Measurements from ENCODE around the gene SYT1.
A peak's percentile ranks its signal among the peaks of the same experiment; 100 is the strongest.

SYT1 gene

GRCh38 chr12:79063258-79063657 is 198.7 kb downstream of the SYT1 start:
- no peak for DNase-seq

DNA sequence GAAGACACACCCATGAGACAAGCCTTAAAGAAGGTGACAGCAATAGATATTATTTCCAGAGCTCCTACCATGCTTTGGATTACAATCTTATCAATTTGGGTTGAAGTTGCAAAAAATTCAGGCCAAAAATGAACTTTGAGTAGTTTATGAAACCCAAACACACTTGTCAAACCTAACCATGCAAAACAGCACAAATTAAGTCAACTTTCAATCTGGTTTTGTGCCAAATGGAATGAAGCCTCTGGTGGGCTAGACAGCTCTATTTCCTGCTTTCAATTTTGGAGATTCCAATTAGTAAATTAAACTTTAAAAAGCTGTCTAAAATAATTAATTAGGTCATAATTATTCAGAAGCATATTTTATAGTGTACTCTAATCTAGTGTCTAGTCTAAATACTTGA is 203.4 kb downstream of the SYT1 start:
- no peak for DNase-seq

- no peak for DNase-seq
Observed at GRCh38 chr12:79069009-79069408, 204.4 kb downstream of the SYT1 start.

DNA sequence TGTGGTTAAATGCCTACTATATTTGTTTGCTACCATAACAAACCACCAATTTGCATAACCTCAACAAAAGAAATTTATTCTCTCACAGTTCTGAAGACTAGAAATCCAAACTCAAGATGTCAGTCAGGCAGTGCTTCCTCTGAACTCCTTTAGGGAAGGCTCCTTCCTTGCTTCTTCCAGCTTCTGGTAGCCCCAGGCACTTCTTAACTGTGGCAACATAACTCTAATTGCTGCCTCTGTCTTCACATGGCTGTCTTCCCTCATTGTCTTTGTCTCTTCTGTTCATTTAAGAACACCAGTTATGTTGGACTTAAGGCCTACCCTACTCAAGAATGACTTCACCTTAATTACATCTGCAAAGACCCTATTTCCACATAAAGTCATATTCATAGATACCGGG is 206.9 kb downstream of the SYT1 start:
- no peak for DNase-seq

GRCh38 chr12:79073506-79073905 is 208.9 kb downstream of the SYT1 start:
- no peak for DNase-seq

DNA sequence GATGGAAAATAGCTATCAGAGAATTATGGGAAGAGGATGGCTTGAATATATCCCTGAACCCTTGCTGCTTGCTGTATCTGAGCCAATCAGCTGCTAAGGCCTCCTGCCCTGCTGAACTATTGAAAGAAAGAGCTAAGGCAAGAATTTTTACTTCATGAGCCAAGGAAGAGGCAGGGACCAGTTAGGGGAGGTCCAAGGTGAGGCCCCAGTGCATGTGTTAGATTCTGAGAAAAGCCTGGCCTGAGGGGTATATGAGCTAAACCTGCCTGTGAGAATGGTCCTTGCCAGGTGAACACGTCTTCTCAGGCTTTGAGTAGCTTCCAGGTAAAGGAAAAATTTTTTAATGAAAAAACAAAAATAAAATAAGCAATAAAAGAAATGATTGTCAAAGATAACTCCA is 218.0 kb downstream of the SYT1 start:
- DNase-seq: no peak

DNA sequence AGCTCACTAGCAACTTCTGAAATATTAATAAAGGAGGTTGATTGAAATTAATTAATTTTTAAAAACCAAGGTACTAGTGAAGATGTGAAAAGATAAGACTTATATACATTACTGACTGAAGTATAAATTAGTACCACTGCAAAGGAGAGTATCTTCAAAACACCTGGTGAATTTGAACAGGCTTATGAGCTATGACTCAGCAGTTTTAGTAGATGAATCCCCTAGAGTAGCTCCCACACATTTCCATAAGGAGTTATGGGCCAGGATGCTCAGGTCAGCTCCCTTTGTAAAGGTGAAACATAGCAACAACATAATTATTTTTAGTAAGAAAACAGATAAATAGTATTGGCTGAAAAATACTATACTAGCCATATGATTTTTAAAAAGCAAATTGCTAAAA is 218.6 kb downstream of the SYT1 start:
- DNase-seq: peak; percentile 67

DNA sequence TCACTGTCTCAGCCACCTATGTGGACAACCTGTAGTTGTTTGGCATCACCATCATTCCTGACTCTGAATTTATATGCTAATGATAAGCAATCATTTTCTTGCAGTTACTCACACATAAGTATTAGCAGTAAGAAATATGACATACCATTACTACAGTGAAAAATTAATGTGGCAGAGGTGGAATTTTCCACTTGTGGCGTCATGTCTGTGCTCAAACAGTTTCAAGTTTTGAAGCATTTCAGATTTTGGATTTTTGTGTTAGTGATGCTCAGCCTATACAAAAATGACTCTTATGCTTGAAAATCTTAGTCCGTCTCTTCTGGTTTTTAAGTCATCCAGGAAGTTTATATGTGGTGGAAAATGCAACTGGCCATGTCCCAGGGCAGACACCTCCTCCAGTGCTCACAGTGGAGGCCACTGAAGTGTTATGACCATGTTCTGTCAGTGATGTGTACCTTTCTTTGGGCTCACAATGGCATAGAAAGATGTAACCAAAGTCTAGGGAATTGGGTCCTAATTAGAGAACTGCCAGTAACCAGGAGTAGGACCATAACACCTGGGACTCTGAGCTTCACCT is 220.6 kb downstream of the SYT1 start:
- DNase-seq: no peak

GRCh38 chr12:79086541-79087296 is 222.1 kb downstream of the SYT1 start:
- DNase-seq: no peak

DNA sequence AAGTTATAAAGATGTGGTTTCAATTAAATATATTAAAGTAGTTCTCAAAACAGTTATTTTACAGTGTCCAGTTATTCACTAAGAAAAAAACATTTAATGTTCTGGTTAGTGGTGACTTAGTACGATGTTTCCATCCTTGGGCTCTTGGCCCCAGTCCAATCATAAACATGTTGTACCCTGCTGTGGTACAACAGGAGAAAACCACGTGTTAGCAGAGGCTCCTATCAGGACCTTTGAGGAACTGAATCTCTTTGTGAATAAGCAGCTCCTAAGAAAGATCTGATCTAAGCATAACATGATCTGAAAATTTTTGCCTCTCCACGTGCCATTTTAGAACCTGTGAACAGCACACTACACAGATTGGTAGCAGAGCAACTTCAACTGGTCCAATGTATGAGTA is 234.0 kb downstream of the SYT1 start:
- DNase-seq: no peak

DNA sequence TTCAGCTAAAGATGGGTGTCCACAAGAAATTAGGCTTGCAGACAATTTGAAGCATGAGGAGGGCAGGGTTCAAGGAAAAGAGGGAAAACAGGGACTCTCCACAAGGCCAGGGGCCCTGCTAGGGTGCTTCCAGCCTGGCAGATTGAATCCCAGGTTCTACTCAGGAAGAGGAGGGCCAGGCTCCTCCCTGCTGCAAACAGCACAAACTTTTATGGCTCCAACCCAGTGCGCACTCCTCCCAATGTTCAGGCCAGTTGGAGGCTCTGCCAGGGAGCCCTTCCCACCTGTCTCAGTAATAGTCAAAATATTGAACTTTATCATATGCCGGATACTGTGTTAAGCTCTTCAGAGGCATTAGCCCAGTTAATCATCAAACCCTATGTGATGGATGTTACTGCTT is 244.4 kb downstream of the SYT1 start:
- no peak for DNase-seq

- DNase-seq: no peak
Observed at GRCh38 chr12:79114896-79115295, 250.3 kb downstream of the SYT1 start.

DNA sequence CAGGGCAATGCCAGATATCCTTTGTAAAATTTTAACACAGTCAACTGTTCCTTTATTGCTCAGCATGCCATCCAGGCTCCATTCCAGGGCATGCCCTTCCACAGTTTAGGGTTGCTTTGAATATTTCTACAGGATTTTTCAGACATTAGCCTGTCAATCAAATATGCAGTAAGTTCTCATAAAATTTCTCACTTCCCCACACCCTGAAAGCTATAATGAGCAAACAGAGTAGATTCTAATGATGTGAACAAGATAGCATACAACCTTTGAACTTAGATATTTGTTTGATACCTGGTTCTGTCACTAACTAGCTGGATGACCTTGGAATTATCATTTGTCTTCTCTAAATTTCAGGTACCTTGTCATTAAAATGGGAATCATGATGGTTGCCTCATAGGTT is 251.2 kb downstream of the SYT1 start:
- no peak for DNase-seq

GRCh38 chr12:79119796-79120195 is 255.2 kb downstream of the SYT1 start:
- no peak for DNase-seq

- no peak for DNase-seq
Observed at GRCh38 chr12:79121486-79121885, 256.9 kb downstream of the SYT1 start.

- DNase-seq: no peak
Observed at GRCh38 chr12:79124385-79124784, 259.8 kb downstream of the SYT1 start.

GRCh38 chr12:79125358-79125757 is 260.8 kb downstream of the SYT1 start:
- DNase-seq: no peak

DNA sequence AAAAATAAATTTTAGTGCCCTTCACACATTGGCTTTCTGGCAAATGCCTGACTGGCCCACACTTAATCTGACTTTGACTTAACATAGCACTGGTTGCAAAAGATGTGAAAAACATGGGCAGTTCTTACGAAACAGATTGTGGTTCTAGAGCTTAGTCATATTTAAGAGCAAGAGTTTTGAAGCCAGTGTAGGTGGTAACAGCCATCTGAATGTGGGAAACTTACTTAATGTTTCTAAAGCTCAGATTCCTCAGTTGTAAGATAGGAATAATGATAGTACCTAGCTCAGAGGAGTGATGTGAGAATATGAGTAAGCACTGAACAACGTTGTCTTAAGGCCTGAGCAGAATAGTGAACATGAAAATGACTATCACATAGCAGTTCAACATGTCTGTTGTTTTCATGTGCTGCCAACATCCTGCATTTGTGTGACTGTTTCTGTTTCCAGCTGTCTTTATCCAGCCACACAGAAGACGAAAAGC is 262.7 kb downstream of the SYT1 start:
- DNase-seq: no peak

GRCh38 chr12:79128956-79129355 is 264.4 kb downstream of the SYT1 start:
- DNase-seq: no peak

DNA sequence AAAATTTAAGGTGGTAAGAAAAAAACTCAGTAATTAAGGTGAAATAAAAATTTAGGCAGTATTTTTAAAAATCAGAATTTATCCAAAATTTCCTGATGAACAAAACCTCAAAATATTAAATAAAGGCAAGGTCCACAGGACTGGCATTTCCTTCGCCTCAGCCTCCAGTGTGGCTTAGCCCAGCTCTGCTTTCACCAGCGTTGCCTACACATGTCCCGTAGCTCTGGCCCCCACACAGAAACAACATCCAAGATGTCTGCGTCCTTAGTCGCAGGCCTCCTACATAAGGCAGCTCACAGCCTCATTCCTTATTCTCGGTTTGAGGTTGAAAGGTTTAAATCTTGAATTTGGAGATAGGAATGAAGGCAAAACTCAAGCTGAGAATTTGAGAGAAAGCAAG is 274.3 kb downstream of the SYT1 start:
- DNase-seq: no peak

GRCh38 chr12:79140711-79141110 is 276.1 kb downstream of the SYT1 start:
- DNase-seq: no peak

GRCh38 chr12:79141776-79142175 is 277.2 kb downstream of the SYT1 start:
- no peak for DNase-seq

GRCh38 chr12:79143803-79144202 is 279.2 kb downstream of the SYT1 start:
- no peak for DNase-seq

DNA sequence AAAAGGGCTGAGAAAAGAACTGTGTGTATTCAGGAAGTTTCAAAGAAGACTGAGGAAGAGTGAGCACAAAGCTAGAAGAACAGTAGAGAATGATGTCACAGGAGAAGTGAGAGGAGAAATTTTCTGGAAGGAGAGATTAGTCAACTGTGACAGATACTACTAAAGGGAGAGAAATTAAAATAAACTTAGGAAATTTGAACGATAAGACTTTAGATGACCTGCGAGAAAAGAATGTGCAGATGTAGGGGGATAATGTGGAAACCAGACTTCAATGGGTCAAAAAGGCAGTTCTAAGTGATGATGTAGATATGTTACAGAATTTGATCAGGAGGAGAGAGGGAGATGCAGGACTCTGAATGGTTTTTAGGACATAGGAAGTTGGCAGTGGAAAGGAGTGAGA is 287.4 kb downstream of the SYT1 start:
- no peak for DNase-seq

DNA sequence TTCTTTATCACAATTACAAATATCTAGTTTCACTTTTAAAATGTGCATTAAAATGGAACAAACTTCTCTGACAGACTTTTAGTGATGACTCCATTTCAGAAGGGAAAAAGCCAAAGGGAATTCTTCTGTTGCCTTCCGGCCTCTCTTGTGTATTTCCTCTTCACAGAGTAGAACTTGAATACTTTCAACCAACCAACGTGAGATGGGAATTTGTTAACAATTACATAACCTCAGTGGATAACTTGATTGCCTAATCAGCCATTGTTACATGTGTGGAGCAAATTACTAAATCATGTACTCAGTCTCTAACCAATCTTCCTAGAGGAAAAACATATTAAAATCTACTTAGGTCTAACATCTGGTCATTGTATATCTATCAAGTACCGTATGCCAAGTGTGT is 291.1 kb downstream of the SYT1 start:
- DNase-seq: no peak
